Testis (tissue), 2 donors: ENCODE measurements around the gene SCLY.

Experiments
- CTCF ChIP-seq, 3 experiments: fragments of 450-650 bp in 2 of 3; fragments of 200-600 bp in 1 of 3; sonication (generic) in 1 of 3; IDR thresholded peaks; one replicate each; pipeline ENCODE4 v1.5.1; 2016 to 2019; ENCODE audit warnings: antibody characterized with exemption in 3 of 3, mild to moderate bottlenecking in 2 of 3, moderate library complexity in 1 of 3
- POLR2A ChIP-seq: fragments of 450-650 bp; IDR thresholded peaks from one replicate; pipeline ENCODE4 v1.6.1; 2017; ENCODE audit warnings: antibody characterized with exemption, mild to moderate bottlenecking, moderate library complexity

DNA sequence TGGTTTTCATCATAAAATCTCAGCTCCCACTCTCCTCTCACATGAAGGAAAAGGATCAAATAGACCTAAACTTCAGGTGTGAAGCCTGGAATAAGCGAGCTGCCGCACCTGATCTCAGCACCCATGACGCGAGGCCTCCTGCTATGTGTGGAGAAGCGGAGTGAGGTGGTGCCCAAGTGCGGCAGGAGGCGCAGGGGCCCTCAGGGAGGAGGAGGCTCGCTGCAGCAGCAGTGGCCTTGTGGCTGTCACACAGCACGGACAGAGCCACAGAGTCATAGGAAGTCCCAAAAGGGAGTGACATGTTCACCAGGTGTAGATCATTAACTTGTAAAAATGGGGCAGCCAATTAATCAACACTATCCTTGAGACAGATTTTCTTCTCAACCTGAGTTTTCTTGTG, 9.1 kb downstream of the SCLY start:
- TF ChIP-seq CTCF (IDR thresholded peaks at IDR 0.05) (no peak), POLR2A (no peak)
